M059J (cell line): ENCODE results near the gene THSD4. TPM values are rescaled to one million over a fixed set of nuclear protein-coding genes. Genes with fewer than 3 reads are reported as not detected.
"Not testable (repeated sequence)": the region's sequence is repeated elsewhere in the genome, so short reads cannot be mapped to it uniquely, and the experiment has no call there.

Experiments used
- DNase-seq: peaks from one replicate; pipeline ENCODE4 v3.0.0-alpha.2; 2012; ENCODE audit warnings: low read depth
- total RNA-seq: library from RNA; depleted of rRNA; stranded (reverse); fragments of >200 nt; shearing (Covaris generic); gene quantifications from 2 replicates; pipeline ENCODE4 v1.2.3, GENCODE V29; 2014

The THSD4 gene
- total RNA-seq, 1 experiment from 2014 or later = 9.9 TPM

GRCh38 chr15:71384501-71384900 lies 269.2 kb downstream of the THSD4 start:
- no peak for DNase-seq

- no peak for DNase-seq
Observed at GRCh38 chr15:71385026-71385425, 269.8 kb downstream of the THSD4 start.

DNA sequence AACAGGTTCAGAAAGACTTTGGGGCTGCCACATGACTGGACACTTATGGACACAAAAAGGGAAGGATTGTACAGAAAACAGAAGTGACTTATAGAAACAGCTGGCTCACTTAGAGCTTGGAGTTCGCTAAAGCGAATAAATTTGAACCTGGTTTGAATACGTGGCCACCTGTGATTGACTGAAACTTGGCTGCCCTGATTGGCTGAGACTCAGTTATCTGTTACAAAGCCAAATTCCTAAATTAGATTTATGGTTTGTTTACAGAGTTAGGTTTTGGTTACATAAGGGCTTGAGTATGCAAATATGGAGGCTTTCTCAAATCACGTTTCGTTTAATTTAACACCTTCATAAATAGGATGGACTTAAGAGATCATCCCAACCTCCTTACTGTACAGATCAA lies 270.2 kb downstream of the THSD4 start:
- no peak for DNase-seq

- no peak for DNase-seq
Observed at GRCh38 chr15:71386005-71386404, 270.7 kb downstream of the THSD4 start.

- no peak for DNase-seq
Observed at GRCh38 chr15:71386448-71387236, 271.4 kb downstream of the THSD4 start.

DNA sequence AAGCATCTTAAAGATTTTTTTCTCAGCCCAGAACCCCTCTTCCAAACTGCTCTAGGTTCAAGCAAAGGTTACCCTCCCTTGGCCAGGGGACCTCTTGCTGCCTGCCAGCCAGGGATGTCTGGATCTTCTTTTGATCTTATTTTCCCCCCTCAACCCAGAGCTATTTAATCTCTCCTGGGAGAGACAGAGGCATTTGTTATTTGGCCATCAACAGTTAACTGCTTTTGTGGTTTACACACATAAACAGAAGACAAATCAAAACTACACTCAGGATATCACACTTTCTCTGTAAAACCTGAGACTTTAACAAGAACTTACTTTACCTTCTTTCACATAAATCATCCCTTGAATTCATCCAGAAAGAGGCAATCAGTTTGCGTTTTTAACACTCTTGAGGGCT lies 272.5 kb downstream of the THSD4 start:
- no peak for DNase-seq

DNA sequence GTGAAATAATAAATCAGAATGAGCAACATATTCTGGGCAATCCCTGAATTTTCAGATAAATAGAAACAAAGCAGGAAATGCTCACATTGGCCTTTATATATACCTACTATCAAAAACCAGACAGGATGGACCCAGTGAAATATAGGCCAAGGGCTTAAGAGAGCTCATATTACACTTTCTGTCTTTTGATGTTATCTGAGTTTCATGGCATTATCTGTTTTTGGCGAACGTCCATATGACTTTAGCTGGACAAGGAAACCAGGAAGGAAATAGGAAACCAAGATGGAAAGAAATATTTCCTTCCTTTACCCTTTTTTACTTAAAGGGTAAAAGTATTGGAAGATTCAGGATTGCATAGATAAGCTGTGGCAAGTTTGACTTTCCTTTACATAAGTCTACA lies 274.8 kb downstream of the THSD4 start:
- DNase-seq = peak; percentile 15

- DNase-seq = no peak
Observed at GRCh38 chr15:71391421-71392088, 276.3 kb downstream of the THSD4 start.

- DNase-seq = no peak
Observed at GRCh38 chr15:71392861-71393283, 277.6 kb downstream of the THSD4 start.

DNA sequence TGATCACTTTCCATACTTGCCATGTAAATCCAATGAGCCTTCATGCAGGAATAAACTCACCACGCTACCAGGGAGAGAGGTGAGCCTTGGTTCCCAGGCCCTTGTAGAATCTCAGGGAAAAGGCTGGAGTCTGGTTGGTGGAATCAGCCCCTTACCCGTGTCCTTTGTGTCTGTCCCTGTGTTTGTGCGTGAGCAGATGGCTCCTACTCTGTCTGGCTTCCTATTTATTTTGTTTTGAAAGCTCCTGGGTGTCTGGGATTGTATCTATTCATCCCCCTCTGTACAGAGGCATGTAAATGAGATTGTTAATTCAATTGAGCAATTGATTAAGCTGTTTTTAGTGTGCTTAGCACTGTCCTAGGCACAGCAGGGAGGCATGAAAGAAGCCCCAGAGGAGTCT lies 278.1 kb downstream of the THSD4 start:
- no peak for DNase-seq

- no peak for DNase-seq
Observed at GRCh38 chr15:71396536-71397125, 281.4 kb downstream of the THSD4 start.

- no peak for DNase-seq
Observed at GRCh38 chr15:71397377-71397776, 282.1 kb downstream of the THSD4 start.

- no peak for DNase-seq
Observed at GRCh38 chr15:71400294-71400693, 285.0 kb downstream of the THSD4 start.

- DNase-seq = not testable (repeated sequence)
Observed at GRCh38 chr15:71401728-71402127, 286.5 kb downstream of the THSD4 start.

DNA sequence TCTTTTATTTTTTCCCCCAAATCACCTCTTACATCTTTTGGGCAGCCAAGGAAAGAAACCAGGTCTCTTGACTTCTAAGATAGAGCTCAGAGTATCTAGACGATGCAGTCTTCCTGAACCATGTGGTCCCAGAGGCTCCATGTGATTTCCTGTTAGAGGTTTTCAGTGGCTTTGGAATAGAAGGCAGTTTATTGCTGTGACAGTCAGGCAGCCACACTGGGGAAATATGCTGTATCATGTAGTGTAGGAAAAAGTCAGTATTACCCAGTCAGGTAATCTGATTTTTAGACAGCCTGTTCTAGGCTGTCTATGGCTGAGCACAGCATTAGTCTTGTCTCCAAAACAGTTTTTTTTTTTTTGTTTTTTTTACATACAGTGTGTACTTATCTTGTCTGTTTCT lies 294.3 kb downstream of the THSD4 start:
- peak; percentile 12 for DNase-seq

DNA sequence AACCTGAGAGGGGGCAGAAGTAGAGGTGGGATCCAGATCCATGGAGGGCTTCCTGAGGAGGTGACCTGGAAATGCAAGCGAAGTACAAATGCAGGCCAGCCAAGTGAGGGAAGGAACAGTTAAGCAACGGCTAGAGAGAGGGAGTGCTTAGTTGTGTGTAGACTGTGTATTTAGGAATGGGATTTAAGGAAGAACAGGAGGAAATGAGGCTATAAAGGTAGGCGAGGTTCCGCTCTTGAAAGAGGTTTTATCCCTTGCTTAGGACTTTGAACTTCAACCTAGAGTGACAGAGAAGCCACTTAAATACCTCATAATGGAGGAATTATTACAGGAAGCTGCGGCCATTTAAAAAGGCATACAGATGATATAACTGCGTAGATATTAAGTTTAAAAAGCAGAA lies 295.1 kb downstream of the THSD4 start:
- no peak for DNase-seq

DNA sequence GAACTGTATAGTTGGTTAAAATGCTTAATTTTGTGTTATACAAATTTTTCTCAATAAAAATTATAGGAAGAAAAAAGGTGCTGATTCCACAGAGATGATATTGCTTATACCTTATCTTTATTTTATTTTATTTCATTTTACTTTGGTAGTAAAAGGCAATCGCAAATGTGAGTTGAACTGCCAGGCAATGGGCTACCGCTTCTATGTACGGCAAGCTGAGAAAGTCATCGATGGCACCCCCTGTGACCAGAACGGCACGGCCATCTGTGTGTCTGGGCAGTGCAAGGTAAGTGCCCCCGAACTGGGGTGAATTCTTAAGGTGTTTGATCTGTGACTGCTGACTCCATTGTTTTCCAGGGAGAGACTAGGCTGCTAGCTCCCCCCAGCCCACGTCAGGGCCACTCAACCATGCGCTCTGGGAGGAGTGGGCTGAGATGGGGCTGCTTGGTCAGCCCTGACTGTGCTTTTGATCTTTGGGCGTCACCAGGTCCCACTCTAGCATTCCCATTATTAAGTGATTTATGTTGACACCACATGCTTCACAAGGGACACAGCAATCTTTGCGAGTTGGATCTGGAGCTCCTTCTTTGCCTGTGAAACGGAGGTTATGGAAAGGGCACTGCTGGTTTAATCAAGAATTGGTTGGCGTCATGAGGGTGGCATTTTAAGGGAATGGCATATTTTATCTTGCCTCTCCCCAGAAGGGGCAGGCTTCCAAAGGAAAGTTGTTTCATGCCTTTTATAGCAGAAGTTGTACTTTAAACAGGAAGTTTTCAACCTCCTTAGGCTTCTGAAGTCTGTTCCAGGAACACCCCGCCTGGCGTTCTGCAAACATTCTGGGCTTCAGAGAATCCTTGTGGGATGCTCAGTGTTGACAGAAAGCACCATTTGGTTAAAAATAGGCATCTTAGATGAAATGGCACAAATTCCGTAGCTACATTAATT lies 296.5 kb downstream of the THSD4 start:
- DNase-seq = peak; percentile 10

GRCh38 chr15:71413419-71413818 lies 298.1 kb downstream of the THSD4 start:
- DNase-seq = no peak

DNA sequence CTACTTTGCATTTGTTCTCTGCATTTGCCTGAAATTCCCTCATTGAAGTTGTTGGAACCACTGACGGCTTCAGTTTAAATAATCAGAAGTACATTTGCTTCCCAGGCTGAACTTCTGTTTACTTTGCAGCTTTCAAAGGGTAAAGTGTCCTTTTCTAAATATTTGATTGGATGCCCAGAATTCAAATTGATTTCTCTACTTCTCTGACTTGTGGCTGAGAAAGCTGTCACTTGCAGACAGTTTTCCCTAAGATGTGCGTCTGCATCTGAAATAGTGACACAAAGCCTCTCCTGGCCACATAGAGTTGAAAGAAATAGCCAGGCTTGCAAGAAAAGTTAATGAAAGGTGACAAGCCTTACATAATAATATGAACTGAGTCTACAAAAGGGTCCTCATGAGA lies 299.6 kb downstream of the THSD4 start:
- no peak for DNase-seq

DNA sequence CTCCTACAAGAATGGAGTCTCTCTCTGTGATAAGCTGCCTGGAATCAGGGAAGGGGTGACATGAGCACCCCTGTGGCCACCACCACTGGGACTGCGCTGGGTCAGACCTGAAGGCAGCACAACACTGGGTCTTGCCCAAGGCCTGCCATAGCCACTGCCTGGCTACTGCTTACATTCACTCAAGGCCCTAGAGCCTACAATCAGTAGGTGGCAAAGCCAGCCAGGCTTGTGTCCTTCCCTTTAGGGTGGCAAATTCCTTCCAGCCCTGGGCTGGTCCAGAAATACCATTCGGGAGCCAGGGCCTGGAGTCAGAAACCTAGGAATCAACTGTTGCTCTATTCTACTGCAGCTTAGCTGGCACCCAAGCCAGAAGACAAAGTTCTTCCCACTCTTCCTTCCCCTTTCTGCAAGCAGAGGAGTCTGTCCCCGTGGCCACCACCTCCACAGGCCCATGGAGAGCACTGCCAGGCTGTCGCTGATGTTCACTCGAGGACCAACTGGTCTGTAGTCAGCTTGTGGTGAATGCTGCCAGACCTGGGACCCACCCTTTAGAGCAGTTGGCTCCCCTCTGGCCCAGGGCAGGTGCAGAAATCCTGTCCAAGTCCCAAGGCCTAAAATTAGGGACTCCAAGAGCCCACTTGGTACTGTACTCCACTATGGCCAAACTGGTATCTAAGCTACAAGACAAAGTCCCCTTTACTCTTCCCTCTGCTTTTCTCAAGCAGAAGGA lies 307.4 kb downstream of the THSD4 start:
- no peak for DNase-seq

GRCh38 chr15:71424765-71425164 lies 309.5 kb downstream of the THSD4 start:
- DNase-seq = peak; percentile 54
